ENCODE measurements around the gene NEK10.

The NEK10 gene

GRCh38 chr3:27094721-27095120 is 274.5 kb downstream of the NEK10 start:
- no peak for DNase-seq

DNA sequence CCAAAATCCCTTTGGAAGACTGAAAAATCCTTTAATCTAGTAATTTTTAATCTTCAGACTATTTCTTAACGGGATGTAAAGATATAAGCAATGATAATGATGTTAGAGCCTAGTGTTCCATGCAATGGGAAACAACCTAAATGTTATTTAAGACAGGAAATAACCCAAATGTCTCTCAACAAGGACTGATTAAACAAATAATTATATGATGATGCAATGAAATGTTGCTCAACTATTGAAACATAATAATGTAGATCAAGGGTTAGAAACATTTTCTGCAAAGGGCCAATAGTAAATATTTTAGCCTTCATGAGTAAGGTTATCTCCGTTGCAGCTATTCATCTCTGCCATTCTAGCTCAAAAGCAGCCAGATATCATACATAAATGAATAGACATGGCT is 275.4 kb downstream of the NEK10 start:
- no peak for DNase-seq

DNA sequence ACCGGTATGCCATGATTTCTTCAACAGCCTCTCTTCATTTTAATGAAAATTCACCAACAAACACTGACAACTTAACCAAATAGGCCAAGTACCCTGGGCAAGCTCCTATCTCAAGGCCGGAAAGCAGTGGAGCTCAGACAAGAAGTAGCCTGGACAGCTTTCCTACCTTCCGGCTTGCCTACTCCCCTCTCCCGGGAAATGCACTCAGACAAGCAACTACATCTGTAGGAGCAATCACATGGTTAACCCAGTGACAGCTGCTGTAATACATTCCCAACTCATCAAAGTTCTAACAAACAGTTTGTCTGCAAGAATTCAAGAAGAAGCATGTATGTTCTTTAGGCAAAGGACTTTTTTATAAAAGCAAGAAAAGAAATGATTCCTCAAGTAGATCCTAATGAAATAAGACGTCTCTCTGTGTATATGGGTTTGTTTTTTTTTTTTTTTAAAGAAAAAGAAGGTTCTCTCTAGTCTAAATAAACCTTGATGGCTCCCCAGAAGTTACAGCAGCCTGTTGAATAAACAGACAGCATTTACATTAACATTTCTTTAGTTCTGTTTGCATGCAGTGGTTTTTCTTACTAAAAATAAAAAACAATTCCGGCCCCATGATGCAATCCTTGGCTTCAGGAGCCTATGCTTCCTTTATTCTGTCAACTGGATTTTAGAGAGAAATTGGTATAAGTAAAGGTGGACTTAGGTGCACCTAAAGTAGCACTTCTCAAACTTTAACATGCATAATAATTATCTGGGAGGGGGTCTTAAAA is 278.7 kb downstream of the NEK10 start:
- no peak for DNase-seq

GRCh38 chr3:27089645-27090044 is 279.5 kb downstream of the NEK10 start:
- no peak for DNase-seq

GRCh38 chr3:27089068-27089467 is 280.1 kb downstream of the NEK10 start:
- DNase-seq, result no peak

DNA sequence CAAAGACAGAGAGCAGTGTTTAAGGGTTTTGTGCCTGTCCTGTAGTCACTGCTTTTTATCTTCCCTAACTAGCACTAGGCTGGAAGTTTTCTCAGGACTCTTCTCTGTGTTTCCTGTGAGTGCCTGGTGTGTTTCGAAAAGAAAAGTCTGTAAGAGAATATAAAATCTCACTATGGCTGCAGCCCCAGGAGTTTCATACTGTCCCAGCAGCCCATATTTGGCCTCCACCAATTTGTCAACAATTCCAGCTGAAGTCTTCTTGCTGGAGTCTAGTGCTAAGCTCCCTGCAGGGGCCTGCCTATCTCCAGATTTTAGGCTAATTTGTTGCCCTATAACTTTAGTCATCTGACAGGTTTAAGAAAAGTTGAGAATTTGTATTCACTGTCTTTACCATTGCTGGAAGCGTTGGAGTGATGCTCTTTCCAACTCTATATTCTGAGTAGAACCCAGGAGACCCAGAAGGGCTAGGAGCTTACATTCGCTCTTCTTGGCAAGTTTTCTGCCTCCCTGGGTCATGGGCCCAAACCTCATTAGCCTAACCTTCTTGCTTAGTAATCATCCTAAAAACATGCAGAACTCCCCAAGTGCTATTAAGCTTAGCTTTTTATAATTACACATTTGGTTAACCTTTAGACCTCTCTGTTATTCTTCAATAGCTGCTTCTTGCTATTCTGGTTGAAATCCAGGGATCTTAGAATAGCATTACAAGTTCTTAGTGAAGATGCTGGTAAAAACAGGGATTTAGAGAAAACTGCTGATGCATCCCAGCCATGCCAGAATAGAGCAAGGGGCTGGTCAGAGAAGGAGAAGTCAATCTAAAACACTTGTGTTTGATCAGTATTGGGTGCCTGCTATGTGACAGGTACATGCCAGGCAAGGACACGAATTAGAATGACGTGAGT is 283.1 kb downstream of the NEK10 start:
- DNase-seq, result no peak

DNA sequence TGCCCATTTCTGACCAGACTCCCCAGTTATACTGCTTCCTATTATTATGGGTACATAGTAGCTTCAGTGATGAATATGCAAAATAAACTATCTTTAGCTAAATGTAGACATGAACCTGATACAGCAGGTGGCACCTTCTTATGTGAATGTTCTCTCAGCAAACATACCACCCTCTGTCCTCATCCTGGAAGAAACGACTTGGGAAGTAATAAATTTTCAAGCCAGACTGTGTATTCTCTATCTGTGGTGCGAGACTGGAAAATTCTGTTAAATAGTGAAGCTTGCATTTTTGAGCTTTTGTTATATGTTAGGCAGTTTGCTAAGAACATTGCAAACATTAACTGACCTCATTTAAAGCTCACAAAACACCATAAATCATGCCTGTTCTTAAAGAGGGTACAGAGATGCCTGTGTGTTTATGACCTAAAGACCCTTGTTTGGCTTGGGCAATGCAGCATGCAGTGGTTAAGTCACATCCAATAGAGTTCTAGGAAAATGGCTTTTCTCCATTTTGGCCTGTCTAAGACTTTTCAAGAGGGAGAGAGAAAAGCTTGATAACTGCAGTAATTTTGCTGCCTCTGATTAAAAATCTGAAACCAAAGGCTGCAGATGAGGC is 287.1 kb downstream of the NEK10 start:
- no peak for DNase-seq

GRCh38 chr3:27081566-27081965 is 287.6 kb downstream of the NEK10 start:
- no peak for DNase-seq

GRCh38 chr3:27080258-27080525 is 289.0 kb downstream of the NEK10 start:
- DNase-seq, result no peak

GRCh38 chr3:27079427-27080257 is 289.5 kb downstream of the NEK10 start:
- DNase-seq, result no peak

DNA sequence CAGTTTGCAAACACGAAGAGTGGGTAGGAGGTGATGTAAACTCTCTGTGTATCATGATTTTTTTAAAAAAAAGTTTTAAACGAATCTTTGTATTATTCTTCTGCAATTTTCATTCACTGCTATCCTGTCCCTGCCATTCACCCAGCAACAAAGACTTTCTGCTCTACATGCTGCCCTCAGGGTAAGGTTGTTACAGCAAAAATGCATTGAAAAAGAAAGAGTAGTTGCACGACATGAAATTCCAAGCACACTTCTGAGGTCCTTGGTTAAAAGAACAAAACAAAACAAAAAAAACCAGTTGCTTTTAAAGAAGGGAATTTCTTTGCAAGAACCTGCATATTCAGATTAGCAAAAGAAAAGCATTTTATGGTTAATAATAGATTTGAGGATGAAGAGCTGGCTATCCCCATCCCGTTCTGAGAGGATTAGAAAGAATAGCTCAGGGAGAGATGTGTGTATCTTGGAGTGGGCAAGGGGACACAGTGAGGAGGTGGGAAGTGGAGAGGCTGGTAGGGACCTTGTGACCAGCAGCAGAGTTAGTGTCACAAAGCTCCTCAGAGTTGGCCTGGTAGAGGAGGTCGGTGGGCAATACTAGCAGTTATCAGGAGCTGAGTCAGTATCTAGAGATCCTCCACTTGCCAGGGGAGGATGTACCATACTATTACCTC is 290.8 kb downstream of the NEK10 start:
- DNase-seq, result no peak

DNA sequence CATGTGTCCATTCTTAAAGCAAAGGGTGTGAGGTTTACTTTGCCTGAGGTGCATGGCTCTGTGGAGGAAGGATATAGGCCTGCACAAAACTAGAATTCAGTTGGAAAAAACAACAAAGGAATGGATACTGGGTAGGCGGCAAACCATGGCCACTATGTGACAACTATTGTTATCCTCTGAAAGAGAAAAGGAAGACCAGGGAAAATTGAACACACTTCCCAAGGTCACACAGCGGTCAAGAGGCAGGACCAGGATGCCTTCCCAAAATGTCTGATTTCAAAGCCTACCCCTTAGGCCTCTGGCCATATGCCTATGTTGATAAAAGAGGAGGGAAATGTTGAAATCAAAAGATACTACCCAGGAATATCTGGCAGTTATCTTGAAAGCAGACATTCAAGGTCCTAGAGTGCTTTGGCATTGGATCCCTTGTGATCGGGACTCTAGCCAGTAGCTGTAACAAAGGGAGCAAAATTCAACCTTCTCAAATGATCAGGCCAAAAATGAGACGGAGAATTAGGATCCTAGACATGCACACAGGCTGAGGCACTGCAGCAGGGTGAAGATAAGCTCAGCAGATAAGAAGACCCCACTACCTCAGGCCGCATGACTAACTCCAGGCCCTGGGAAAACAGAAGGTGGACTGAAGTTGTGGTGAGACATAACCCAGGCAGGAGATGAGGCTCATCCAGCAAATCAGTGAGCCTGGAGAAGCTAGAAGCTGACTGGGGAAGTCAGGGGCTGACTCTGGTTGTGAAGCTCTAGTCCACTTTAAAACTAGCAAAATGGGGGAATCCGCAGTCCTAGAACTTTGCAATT is 292.2 kb downstream of the NEK10 start:
- DNase-seq, result no peak

DNA sequence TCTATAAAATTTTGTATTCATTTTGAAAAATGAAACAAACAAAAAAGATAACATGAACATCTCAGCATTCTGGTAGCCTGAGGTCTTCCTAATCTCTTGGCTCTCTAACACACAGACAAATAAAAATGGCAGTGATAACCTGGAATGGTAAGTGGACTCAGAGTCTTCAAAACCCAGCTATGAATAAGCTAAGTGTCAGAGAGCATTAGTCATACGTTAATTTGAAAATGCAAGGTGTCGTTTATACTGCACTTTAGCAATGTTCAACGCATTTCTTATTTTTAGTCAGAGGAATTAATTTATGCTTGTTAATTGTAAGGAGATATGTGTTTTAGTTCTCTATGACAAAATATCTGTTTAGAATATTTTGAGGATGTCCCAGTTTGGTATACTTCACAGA is 294.3 kb downstream of the NEK10 start:
- DNase-seq, result no peak

GRCh38 chr3:27073912-27074311 is 295.3 kb downstream of the NEK10 start:
- no peak for DNase-seq

DNA sequence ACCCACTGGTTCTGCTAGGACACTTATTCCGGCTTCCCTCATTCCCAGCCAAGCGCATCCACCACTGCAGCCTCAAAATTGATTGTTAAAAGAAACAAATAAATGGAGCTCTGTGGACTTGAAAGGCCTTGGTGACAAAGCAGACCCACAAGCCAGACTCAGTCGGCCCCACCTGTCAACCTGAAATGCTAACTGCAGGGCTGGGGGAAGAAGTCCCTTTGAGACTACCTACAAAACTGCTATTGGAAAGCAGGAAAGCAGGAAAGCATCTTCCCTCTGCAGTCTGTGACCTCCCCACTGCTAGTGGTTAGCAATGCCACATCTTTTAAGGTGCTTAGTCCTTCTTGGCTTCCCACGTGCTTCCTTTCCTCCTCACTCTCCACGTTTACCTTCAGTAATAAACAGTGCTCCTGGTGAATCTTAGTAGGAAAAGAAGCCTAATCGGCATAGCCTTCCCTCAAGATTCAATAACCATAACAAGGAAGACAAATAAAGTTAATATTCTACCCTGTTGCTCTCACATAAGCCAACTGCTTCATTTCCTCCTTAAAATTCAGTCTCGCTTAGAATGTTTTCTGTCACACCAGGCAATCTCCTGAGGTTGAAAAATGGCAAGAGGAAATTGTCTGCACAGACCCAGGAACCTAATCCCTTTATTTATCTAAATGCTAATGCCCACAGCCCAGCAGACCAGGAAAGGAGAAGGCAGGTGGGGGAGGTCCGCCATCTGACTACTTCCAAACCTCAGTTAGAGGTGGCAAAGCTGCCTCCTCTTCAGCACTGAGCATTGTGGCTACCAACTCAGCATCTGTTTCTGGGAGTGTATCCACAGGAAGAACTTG is 296.2 kb downstream of the NEK10 start:
- DNase-seq, result no peak

DNA sequence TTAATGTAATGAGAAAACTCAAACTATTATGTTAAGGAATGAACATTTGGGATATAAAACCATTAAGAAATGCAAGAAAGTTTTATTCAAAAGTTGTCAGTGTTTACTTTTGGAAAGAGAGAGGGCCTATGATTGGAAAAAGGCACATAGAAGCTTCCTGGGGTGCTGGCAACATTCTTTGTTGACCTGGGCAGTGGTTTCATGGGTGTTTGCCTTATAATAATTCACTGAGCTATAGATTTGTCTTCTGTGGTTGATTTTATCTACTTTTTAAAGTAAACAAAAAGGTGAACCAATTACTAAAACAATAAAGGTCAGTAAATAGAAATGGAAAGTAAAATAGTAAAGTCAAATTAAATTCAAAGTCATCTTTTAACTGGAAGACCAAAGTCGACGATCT is 308.8 kb downstream of the NEK10 start:
- no peak for DNase-seq
